ENCODE results near the gene NREP.

- TF ChIP-seq, protein P1, sequence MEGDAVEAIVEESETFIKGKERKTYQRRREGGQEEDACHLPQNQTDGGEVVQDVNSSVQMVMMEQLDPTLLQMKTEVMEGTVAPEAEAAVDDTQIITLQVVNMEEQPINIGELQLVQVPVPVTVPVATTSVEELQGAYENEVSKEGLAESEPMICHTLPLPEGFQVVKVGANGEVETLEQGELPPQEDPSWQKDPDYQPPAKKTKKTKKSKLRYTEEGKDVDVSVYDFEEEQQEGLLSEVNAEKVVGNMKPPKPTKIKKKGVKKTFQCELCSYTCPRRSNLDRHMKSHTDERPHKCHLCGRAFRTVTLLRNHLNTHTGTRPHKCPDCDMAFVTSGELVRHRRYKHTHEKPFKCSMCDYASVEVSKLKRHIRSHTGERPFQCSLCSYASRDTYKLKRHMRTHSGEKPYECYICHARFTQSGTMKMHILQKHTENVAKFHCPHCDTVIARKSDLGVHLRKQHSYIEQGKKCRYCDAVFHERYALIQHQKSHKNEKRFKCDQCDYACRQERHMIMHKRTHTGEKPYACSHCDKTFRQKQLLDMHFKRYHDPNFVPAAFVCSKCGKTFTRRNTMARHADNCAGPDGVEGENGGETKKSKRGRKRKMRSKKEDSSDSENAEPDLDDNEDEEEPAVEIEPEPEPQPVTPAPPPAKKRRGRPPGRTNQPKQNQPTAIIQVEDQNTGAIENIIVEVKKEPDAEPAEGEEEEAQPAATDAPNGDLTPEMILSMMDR (IDR thresholded peaks at IDR 0.05), result no peak
- TF ChIP-seq POLR2AphosphoS5 (IDR thresholded peaks at IDR 0.05), result no peak
Measured at GRCh38 chr5:111734597-111734996, 22.4 kb downstream of the NREP start.

Data from breast epithelium (tissue), 3 donors.